Measurements from ENCODE around the gene TRAM2. TPM values are rescaled to one million over a fixed set of nuclear protein-coding genes. Genes with fewer than 3 reads are reported as not detected.

Gene TRAM2
- total RNA-seq, 2 donors from 2014 or later: 7.2 to 22.4 TPM

DNA sequence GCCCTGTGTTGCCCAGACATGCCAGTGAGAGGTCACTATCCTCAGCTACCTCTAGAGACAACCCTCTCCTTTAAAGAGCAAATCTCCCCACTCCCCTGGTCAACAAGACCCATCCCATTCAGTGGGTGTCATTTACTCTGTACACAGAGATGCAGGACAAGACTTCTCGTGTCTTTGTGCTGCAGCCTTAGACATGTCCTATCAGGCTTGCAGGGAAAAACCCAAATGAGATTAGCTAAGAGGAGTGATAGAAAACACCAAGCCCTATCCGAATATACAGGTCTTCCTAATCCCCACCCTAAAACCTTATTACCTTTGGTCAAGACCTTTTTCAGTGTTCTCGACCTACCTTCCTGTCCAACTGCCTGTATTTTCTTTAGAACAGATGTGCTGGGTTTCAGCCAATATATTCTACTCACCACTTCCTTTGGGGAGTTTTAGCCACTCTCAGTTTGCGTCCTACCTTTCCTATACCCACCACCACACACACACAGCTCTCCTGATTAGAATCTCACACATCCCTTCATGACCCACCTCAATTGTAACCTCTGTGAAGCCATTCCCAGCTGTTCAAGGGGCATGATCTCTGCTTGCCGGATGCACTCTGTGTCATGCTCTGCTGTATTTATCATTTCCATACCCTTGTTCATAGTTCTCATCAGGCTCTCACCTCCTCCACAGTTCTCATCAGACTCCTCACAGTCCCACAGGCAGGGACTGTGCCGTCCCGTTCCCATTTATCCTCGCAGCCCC lies 39.7 kb downstream of the TRAM2 start:
- Histone ChIP-seq H3K4me3 (no peak overlapping the region), H3K9me3 (no peaks in the 10 kb centered on the region), H3K27ac (no peak overlapping the region), H3K36me3 (no peaks in the 10 kb centered on the region), H3K27me3 (replicated peaks; ENCODE audit: insufficient read depth) (no peaks in the 10 kb centered on the region), H3K4me1 (replicated peaks) (no peaks in the 10 kb centered on the region)
- intact Hi-C loops (cut with DNase I): no loop called here
- 76% methylated on average over 8 of the region's 8 CpGs for WGBS
- no peak for DNase-seq (ENCODE audit: low spot score)
- TF ChIP-seq POLR2A (IDR thresholded peaks at IDR 0.05): no peak
- TF ChIP-seq, protein P1, sequence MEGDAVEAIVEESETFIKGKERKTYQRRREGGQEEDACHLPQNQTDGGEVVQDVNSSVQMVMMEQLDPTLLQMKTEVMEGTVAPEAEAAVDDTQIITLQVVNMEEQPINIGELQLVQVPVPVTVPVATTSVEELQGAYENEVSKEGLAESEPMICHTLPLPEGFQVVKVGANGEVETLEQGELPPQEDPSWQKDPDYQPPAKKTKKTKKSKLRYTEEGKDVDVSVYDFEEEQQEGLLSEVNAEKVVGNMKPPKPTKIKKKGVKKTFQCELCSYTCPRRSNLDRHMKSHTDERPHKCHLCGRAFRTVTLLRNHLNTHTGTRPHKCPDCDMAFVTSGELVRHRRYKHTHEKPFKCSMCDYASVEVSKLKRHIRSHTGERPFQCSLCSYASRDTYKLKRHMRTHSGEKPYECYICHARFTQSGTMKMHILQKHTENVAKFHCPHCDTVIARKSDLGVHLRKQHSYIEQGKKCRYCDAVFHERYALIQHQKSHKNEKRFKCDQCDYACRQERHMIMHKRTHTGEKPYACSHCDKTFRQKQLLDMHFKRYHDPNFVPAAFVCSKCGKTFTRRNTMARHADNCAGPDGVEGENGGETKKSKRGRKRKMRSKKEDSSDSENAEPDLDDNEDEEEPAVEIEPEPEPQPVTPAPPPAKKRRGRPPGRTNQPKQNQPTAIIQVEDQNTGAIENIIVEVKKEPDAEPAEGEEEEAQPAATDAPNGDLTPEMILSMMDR (IDR thresholded peaks at IDR 0.05): no peak
- no peak for TF ChIP-seq POLR2AphosphoS5 (IDR thresholded peaks at IDR 0.05)

DNA sequence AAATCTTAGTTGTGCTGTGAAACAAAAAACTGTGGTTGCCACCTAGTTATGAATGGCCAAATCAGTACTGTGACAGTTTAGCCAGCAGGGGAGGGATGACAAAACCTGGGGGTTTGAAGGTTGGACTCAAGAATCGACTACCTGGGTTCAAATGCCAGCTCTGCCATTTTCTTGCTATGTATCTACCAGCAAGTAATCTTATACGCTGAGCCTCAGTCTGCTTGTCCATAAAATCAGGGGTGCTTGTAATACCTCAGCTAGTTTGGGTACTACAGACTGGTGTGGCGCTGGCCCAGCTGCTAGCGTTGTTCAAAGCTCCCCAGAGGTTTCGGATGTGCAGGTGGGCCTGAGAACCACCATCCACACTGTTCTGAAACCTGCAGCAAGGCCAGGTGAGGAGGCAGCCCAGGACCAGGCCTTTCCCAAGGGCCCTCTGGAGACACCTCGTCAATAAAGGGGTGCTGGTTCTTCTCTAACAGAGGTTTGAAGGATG lies 40.4 kb downstream of the TRAM2 start:
- H3K4me1 ChIP-seq (replicated peaks): no peaks in the 10 kb centered on the region
- no peaks in the 10 kb centered on the region for H3K9me3 ChIP-seq
- H3K27ac ChIP-seq: no peak overlapping the region
- DNase-seq (ENCODE audit: low spot score): no peak
- intact Hi-C loops (cut with DNase I): no loop called here
- 85% methylated on average over 6 of the region's 6 CpGs for WGBS
- H3K36me3 ChIP-seq: no peaks in the 10 kb centered on the region
- no peak for TF ChIP-seq POLR2AphosphoS5 (IDR thresholded peaks at IDR 0.05)
- TF ChIP-seq, protein P1 (IDR thresholded peaks at IDR 0.05): no peak
- no peak for TF ChIP-seq POLR2A (IDR thresholded peaks at IDR 0.05)
- no peaks in the 10 kb centered on the region for H3K27me3 ChIP-seq (replicated peaks; ENCODE audit: insufficient read depth)
- no peak overlapping the region for H3K4me3 ChIP-seq

DNA sequence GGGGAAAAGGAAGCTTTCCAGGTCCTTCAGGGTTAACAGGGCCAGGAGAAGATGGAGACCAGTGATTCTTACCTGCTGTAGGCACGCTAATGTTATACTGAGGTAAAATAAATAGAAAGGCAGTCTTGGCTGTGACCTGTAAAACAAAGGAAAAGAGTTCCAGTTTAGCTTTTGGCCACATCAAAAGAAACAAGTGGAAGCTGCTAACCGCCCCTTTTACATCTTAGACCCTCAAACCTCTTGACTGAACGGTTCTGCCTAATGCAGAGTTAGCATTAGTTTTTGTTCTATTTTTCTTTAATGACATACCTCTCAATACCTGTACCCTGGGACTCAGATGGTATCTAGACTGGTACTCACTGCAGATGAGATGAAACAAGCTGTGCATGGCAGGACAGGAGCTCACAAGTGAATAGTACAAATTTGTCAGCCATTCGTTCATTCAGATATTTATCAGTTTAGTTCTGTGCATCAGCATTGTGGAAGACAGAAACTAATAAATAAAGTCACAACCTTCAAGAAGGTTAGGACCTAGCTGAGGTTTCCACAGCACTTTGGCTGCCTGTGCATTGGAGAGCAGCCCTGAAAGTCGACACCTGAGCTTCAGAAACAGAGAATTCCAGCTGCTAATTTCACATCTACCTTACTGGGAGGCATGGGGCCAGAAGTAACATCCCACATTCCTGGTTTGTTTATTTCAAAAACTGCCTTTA lies 41.0 kb downstream of the TRAM2 start:
- no peak overlapping the region for H3K27ac ChIP-seq
- no peaks in the 10 kb centered on the region for H3K9me3 ChIP-seq
- H3K4me1 ChIP-seq (replicated peaks): no peaks in the 10 kb centered on the region
- TF ChIP-seq POLR2AphosphoS5 (IDR thresholded peaks at IDR 0.05): no peak
- no peak for TF ChIP-seq POLR2A (IDR thresholded peaks at IDR 0.05)
- no peaks in the 10 kb centered on the region for H3K27me3 ChIP-seq (replicated peaks; ENCODE audit: insufficient read depth)
- no peak overlapping the region for H3K4me3 ChIP-seq
- intact Hi-C loops (cut with DNase I): no loop called here
- WGBS: 63% methylated on average over 5 of the region's 5 CpGs
- DNase-seq (ENCODE audit: low spot score): no peak
- no peaks in the 10 kb centered on the region for H3K36me3 ChIP-seq

DNA sequence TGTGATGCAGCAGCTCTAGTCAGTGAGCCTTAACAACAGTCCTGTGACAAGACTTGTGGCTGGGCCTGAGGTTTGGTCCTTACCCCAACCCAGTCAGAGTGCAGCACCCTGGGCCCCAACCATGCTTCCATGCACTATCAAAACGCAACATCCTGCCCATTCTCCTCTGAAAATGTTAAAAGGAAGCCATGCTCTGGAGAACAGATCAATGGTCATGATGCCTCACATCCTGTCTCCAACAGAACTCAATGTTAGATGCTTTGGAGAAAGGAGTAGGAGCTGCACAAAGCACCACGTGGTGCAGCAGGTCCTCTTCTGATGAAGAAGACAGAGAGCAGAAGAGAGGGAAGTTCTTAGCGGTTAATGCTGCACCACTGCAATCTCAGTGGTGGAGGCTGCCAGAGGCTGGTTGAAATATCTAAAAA lies 41.9 kb downstream of the TRAM2 start:
- WGBS: 81% methylated on average over 3 of the region's 3 CpGs
- TF ChIP-seq POLR2AphosphoS5 (IDR thresholded peaks at IDR 0.05): no peak
- TF ChIP-seq, protein P1 (IDR thresholded peaks at IDR 0.05): no peak
- DNase-seq (ENCODE audit: low spot score): no peak
- Histone ChIP-seq H3K27me3 (replicated peaks; ENCODE audit: insufficient read depth) (no peaks in the 10 kb centered on the region), H3K27ac (no peak overlapping the region), H3K36me3 (no peaks in the 10 kb centered on the region), H3K4me1 (replicated peaks) (no peaks in the 10 kb centered on the region), H3K9me3 (no peaks in the 10 kb centered on the region), H3K4me3 (no peak overlapping the region)
- intact Hi-C loops (cut with DNase I): no loop called here

DNA sequence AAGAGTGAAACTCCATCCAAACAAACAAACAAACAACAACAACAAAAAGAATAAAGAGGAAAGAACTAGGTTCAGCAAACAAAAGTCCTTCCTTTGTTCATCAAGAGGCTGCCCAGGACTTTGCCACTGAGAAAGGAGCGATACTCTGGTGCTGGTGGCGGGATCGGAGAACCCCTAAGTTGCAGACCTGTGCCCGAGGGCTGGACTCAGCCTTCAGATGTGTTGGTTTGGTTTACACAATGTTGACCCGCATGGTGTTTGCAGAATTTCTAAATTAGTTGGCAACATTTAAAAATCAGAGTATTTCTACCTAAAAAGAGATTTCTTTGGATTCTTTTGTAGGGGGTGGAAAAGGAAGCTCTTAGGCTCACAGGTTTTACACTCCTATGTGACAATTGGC lies 42.5 kb downstream of the TRAM2 start:
- H3K4me3 ChIP-seq: no peak overlapping the region
- TF ChIP-seq POLR2A (IDR thresholded peaks at IDR 0.05): no peak
- no peak for TF ChIP-seq POLR2AphosphoS5 (IDR thresholded peaks at IDR 0.05)
- TF ChIP-seq, protein P1 (IDR thresholded peaks at IDR 0.05): no peak
- H3K27me3 ChIP-seq (replicated peaks; ENCODE audit: insufficient read depth): no peaks in the 10 kb centered on the region
- DNase-seq (ENCODE audit: low spot score): no peak
- H3K4me1 ChIP-seq (replicated peaks): no peaks in the 10 kb centered on the region
- intact Hi-C loops (cut with DNase I): no loop called here
- H3K36me3 ChIP-seq: no peaks in the 10 kb centered on the region
- no peak overlapping the region for H3K27ac ChIP-seq
- H3K9me3 ChIP-seq: no peaks in the 10 kb centered on the region
- 98% methylated on average over 5 of the region's 5 CpGs for WGBS
